Suprapubic skin (tissue), 4 donors: ENCODE results near the gene KCNT1.

ENCODE experiments used
- CTCF ChIP-seq, 2 donors: fragments of 200-600 bp in 1 of 2; fragments of 450-650 bp in 1 of 2; sonication (generic) in 1 of 2; IDR thresholded peaks; one replicate each; pipeline ENCODE4 v1.5.1; 2016 to 2019; ENCODE audit warnings: antibody characterized with exemption in 2 of 2, mild to moderate bottlenecking in 1 of 2, moderate library complexity in 1 of 2
- EP300 ChIP-seq: sonication (generic); formaldehyde crosslinking; IDR thresholded peaks from one replicate; pipeline ENCODE4 v1.6.1; 2017; ENCODE audit warnings: antibody characterized with exemption
- POLR2A ChIP-seq, 2 donors: fragments of 450-650 bp; IDR thresholded peaks; one replicate each; pipeline ENCODE4 v1.6.1; 2017; ENCODE audit warnings: antibody characterized with exemption in 2 of 2, mild to moderate bottlenecking in 2 of 2, moderate library complexity in 2 of 2
- POLR2AphosphoS5 ChIP-seq, 3 donors: sonication (generic); formaldehyde crosslinking; IDR thresholded peaks; one replicate each; pipeline ENCODE4 v1.6.1; 2017; ENCODE audit warnings: antibody characterized with exemption in 3 of 3

GRCh38 chr9:135687216-135687615, 14.8 kb upstream of the KCNT1 start:
- TF ChIP-seq POLR2AphosphoS5 (IDR thresholded peaks at IDR 0.05) = no peak
- no peak for TF ChIP-seq CTCF (IDR thresholded peaks at IDR 0.05)
- TF ChIP-seq POLR2A (IDR thresholded peaks at IDR 0.05) = no peak
- no peak for TF ChIP-seq EP300
